CD4-positive, alpha-beta T cell treated with Interleukin-1 beta for 1 hour (primary cell): ENCODE results near the gene CAPS.
A peak's percentile ranks its signal among the peaks of the same experiment; 100 is the strongest.

Experiments
- DNase-seq, 2 donors: peaks; one replicate each; pipeline ENCODE4 v3.0.0-alpha.2; 2020 to 2022

CAPS gene

GRCh38 chr19:5892772-5893275 is 21.2 kb upstream of the CAPS start:
- DNase-seq = no peak

GRCh38 chr19:5893296-5893903 is 20.7 kb upstream of the CAPS start:
- no peak for DNase-seq

GRCh38 chr19:5893907-5894703 is 19.9 kb upstream of the CAPS start:
- DNase-seq = no peak

- DNase-seq = no peak
Measured at GRCh38 chr19:5894704-5895349, 19.2 kb upstream of the CAPS start.

GRCh38 chr19:5895409-5895808 is 18.6 kb upstream of the CAPS start:
- DNase-seq = no peak

GRCh38 chr19:5895890-5896289 is 18.2 kb upstream of the CAPS start:
- DNase-seq = no peak

- no peak for DNase-seq
Measured at GRCh38 chr19:5896365-5897076, 17.5 kb upstream of the CAPS start.

GRCh38 chr19:5897189-5897969 is 16.7 kb upstream of the CAPS start:
- DNase-seq = no peak

GRCh38 chr19:5899728-5900526 is 14.1 kb upstream of the CAPS start:
- no peak for DNase-seq

- DNase-seq = no peak
Measured at GRCh38 chr19:5900976-5901375, 13.1 kb upstream of the CAPS start.

- DNase-seq = peak in 1 of 2 donors; percentile 1
Measured at GRCh38 chr19:5903056-5903623, 10.9 kb upstream of the CAPS start.

- peak; percentile 96 to 97 for DNase-seq
Measured at GRCh38 chr19:5903624-5904351, 10.3 kb upstream of the CAPS start, which contains the start of gene NDUFA11. NDUFA11 (minus strand) TSS chr19:5903790; CDS start chr19:5903708, 82 bp downstream.

GRCh38 chr19:5904352-5905113 is 9.5 kb upstream of the CAPS start, which contains the start of gene VMAC:
VMAC (plus strand) TSS chr19:5904872; CDS start chr19:5904891, 19 bp downstream.
- peak; percentile 100 for DNase-seq

GRCh38 chr19:5905114-5905778 is 8.8 kb upstream of the CAPS start:
- DNase-seq = no peak

- no peak for DNase-seq
Measured at GRCh38 chr19:5907241-5907640, 6.8 kb upstream of the CAPS start.

GRCh38 chr19:5908773-5909442 is 5.1 kb upstream of the CAPS start:
- no peak for DNase-seq

GRCh38 chr19:5910638-5910907 is 3.5 kb upstream of the CAPS start:
- DNase-seq = no peak

- no peak for DNase-seq
Measured at GRCh38 chr19:5911366-5911765, 2.7 kb upstream of the CAPS start.
